ENCODE results near the gene VASP.

VASP gene

GRCh38 chr19:45560686-45561085 is 53.4 kb downstream of the VASP start:
- no peak for DNase-seq

- no peak for DNase-seq
Measured at GRCh38 chr19:45564131-45564780, 57.0 kb downstream of the VASP start.

GRCh38 chr19:45567609-45568008 is 60.3 kb downstream of the VASP start:
- DNase-seq: no peak

- DNase-seq: no peak
Measured at GRCh38 chr19:45568732-45569131, 61.5 kb downstream of the VASP start.

- DNase-seq: no peak
Measured at GRCh38 chr19:45569619-45570421, 62.5 kb downstream of the VASP start.

- DNase-seq: no peak
Measured at GRCh38 chr19:45571457-45572220, 64.4 kb downstream of the VASP start.

GRCh38 chr19:45574526-45574925 is 67.2 kb downstream of the VASP start:
- DNase-seq: no peak

- DNase-seq: no peak
Measured at GRCh38 chr19:45575216-45575615, 67.9 kb downstream of the VASP start.
